CD4-positive, alpha-beta T cell treated with Interleukin-2 at 100 ng/mL for 4 hours (primary cell): ENCODE measurements around the gene MORF4L1.
A peak's percentile ranks its signal among the peaks of the same experiment; 100 is the strongest.
"Not testable (repeated sequence)": the region's sequence is repeated elsewhere in the genome, so short reads cannot be mapped to it uniquely, and the experiment has no call there.

Experiments used
- DNase-seq: peaks from one replicate; pipeline ENCODE4 v3.0.0-alpha.2; 2020; ENCODE audit warnings: low spot score

MORF4L1 gene

DNA sequence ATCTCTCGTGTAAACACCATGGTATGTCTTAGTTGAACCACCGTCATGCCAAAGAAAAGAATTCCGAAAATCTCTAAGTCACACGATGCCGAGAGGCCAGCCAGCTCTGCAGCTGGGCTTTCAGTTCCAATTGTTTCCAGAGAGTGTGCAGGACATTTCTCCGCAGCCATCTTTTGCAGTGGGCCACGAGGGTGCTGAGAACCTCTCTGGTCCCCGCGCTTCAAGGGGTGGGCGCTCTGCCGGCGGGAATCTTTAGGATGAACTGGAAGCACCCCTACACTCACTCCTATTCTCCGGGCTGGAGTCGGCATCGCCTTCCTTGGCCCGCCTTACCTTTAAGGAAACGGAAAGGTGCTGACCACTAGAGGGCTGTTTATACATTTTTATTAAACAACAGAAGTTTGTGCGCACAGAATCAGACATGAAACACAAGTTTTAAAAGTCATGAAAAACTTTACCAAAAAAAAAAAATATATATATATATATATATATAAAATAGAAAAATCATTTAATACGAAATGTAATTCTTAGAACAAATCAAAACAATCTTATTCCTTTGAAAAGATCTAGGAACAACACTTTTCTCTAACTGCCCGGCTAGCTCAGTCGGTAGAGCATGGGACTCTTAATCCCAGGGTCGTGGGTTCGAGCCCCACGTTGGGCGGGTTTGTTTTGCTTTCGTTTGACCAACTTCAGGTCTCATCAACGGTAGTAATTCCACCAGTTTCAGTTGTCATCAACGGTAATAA, 12.5 kb upstream of the MORF4L1 start:
- DNase-seq = peak; percentile 79

DNA sequence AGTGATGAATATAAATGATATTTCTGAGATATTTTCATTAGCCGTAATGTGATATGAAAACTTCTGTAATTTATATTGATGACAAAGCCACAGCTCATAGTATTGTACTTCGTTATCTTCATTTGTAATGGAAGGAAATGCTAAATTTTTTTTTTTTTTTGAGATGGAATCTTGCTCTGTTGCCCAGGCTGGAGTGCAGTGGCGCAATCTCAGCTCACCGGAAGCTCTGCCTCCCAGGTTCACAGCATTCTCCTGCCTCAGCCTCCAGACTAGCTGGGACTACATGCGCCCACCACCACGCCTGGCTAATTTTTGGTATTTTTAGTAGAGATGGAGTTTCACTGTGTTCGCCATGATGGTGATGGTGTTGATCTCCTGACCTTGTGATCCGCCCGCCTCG, 7.1 kb upstream of the MORF4L1 start:
- DNase-seq = not testable (repeated sequence)

DNA sequence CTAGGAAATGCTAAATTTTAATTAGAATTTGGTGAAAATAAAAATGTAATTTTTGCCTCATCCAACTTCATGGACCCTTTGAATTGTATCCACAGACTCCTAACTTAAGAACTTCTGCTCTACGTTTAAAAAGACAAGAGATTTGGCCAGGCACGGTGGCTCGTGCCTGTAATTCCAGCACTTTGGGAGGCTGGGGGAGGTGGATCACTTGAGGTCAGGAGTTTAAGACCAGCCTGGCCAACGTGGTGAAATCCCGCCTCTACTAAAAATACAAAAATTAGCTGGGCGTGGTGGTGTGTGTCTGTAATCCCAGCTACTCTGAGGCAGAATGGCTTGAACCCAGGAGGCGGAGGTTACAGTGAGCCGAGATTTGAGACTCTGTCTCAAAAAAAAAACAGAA, 6.7 kb upstream of the MORF4L1 start:
- not testable (repeated sequence) for DNase-seq

GRCh38 chr15:78866803-78867202, 5.9 kb upstream of the MORF4L1 start:
- DNase-seq = no peak

- DNase-seq = no peak
Observed at GRCh38 chr15:78868366-78868765, 4.3 kb upstream of the MORF4L1 start.

DNA sequence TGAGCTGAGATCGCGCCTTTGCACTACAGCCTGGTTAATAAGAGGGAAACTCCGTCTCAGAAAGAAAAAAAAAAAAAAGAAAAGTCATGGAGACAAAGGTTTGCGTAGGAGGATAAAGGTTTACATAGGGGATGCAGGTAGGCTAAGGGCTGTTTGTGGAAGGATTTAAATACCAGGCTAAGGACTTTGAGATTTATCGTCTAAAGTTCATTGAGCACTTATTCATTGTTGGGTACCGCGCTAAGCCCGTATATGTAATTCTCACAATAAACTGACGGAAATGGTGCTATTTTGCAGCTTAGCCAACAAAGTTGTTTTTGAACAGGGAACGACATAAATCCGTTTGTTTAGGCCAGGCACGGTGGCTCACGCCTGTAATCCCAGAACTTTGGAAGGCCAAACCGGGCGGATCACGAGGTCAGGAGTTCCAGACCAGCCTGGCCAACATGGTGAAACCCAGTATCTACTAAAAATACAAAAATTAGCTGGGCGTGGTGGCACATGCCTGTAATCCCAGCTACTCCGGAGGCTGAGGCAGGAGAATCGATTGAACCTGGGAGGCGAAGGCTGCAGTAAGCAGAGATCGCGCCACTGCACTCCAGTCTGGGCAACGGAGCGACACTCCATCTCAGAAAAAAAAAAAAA, 1.1 kb upstream of the MORF4L1 start:
- not testable (repeated sequence) for DNase-seq

GRCh38 chr15:78872972-78873792, 492 bp downstream of the MORF4L1 start:
- peak; percentile 91 for DNase-seq

DNA sequence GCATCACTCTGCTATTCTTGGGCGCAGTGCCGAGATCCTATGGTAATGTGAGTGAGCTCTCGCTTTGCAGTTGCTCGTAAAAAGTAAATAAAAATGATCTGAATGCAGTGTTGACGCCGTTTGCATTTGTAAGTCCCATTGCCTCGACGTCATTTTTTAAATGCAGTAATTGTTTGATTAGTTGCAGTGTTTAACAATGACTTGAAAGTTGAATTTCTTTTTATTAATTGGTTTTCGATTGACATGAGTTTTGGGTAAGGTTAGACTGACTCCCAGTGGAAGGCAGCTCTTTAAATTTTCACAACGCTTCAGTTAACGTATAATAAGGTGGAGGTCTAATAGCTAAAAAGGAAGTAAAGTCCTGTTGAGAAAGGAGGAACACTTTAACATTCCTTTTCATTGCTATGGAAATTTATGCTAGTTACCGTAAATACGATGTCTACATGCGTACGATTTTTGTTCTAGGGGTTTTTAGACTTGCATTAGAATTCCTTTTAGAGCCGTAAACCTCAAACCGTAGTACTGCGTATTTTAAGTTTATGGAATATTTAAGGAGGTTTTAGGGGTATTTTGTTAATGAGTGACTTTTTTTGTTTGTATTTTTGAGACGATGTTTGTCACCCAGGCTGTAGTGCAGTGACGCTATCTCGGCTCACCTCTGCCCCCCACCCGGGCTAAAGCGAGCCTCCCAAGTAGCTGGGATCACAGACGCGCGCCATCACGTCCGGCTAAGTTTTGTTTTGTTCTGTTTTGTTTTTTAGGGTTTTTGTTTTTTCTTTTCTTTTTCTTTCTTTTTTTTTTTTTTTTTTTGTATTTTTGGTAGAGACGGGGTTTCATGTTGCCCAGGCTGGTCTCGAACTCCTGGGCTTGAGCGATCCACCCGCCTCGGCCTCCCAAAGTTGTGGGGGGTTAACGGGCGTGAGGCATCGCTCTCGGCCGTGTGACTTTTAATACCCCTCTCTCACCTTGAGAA, 1.4 kb downstream of the MORF4L1 start:
- DNase-seq = peak; percentile 50

- DNase-seq = no peak
Observed at GRCh38 chr15:78875107-78875914, 2.6 kb downstream of the MORF4L1 start.

GRCh38 chr15:78876954-78877353, 4.3 kb downstream of the MORF4L1 start:
- DNase-seq = not testable (repeated sequence)

DNA sequence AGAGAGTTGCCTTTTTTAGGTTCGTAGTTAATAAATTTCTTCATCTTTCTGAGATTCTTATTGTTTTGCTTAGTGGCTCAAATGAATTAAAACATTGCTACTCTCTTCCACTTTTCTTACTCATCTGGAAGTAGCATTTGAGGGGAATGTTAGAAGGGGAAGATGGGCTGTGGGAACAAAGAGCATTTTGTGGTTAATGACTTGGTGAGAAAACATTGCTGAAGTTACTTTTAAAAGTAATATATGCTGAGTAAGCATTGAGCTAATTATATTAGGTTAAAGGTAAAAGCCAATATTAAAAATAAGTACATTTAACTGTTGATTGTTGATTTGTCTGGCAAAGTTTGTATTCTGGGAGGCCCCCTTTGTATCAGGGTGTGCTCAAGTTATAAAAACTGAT, 5.7 kb downstream of the MORF4L1 start:
- no peak for DNase-seq

DNA sequence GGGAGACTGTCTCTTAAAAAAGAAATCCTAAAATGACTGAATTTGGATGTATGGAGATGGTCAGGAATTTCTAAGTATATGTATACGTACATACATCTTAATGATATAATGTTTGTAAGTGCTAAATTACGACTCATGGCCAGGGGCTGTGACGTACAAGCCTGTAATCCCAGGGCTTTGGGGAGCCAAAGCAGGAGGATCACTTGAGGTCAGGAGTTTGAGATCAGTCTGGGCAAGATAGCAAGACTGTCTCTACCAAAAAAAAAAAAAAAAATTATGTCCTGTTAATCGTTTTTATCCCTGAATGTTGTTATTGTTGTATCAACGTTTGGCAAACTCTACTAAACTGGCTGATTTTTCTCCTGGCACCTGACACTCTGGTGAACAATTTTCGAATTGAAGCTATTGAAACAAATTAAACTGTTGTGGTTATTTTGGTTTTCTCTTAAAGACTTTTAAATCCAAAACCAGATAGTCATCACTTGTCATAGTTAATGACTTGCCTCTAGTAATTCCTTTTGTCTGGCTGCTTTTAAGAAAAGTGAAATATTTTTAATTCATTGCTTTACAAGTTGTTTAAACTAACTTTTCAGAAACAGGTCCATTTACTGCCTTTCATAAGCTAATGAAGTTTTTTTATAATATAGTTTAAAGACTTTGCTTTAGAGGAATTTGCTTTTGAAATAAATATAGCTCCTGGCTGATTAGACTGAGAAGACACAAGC, 7.0 kb downstream of the MORF4L1 start:
- DNase-seq = no peak

GRCh38 chr15:78880242-78880533, 7.5 kb downstream of the MORF4L1 start:
- no peak for DNase-seq

DNA sequence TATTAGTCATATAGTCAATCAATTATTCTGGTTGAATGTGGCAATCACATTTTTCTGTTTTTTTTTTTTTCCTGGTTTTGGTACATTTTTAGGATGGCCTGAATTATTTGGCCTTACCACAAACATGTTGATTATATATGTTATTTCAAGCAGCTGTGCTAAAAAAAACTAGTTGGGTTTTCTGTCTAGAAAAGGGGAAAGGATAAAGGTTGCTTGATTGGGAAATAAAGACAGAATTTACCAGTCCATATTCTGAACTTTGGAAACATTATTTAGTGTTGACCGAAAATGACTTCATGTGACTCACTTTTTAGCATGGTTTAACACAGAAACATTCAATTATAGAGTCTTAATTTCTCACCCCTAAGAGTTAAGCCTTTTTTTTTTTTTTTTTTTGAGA, 8.1 kb downstream of the MORF4L1 start:
- DNase-seq = no peak

GRCh38 chr15:78881681-78882080, 9.0 kb downstream of the MORF4L1 start:
- DNase-seq = no peak

DNA sequence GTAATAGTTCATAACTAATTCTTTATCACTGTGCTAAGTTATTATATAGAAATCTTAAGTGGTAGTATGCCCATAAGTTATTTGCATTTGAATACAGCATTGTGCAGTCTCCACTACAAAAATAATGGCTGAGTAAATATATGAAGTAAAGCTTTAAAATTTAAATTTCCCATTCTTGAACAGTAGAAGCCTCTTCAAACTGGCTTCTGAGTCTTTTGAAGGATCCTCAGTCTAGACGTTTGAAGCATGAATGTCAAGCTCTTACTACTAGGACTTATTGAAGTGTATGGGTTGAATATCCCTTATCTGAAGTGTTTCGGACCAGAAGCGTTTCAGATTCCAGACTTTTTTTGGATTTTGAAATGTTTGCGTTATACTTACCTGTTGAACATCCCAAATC, 16.3 kb downstream of the MORF4L1 start:
- DNase-seq = no peak

DNA sequence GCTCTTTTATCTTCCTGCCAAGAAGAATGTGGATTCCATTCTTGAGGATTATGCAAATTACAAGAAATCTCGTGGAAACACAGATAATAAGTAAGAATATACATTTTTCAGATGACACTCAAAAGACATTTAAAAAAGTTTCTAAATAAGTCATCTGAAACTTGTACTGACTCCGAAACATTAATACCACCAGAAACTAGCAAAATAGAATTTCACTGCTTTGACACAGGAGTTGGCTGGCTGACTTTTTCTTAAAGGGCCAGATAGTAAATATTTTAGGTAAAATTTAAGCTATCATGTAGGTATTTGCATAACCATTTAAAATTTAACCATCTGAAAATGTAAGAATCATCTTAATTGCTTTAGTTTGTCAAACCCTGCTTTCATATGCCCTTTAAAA, 20.8 kb downstream of the MORF4L1 start:
- no peak for DNase-seq

DNA sequence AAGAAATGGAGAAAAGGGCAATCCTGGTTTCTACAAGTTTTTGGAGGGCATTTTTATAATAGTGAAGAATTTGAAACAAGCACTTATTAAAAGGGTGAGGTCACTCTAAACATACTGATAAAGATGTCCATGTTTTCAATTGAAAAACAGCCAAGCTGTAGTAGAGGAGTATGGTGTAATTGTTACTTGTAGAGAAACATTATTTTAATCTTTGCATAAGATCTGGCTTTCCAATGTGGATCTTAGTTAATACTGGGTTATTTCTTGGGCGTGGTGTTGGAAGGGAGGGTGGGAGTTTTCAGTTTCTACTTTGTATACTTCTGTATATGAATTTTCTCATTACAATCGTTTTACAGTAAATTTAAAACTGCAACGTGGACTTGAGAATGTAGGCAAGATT, 22.8 kb downstream of the MORF4L1 start:
- DNase-seq = no peak

DNA sequence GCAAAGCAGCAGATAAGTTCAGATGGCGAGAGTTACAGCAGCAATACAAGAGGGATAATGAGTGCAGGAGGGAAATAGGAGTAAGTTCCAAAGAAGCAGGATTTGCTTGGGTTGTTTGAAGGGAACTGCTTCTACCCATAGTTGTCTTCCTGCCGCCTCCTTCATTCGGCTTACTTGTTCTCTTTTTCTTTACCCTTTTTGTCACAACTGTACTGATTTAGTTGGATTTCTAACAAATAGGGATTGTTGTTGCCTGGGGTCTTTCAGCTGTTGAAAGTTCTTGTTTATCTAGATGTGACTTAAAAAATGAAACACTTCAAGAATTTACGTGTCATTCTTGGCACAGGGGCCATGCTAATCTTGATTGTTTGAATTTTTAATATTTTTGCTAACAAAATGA, 25.9 kb downstream of the MORF4L1 start:
- DNase-seq = no peak

- not testable (repeated sequence) for DNase-seq
Observed at GRCh38 chr15:78900819-78901533, 28.3 kb downstream of the MORF4L1 start.
